Forelimb muscle (tissue), 1 donor: ENCODE data around the gene KCNMA1. TPM values are rescaled to one million over a fixed set of nuclear protein-coding genes. Genes with fewer than 3 reads are reported as not detected.
"Not testable (repeated sequence)": the region's sequence is repeated elsewhere in the genome, so short reads cannot be mapped to it uniquely, and the experiment has no call there.

Experiments used
- DNase-seq: peaks from one replicate; pipeline ENCODE4 v3.0.0-alpha.2; 2013; ENCODE audit warnings: low read depth
- polyA plus RNA-seq: library from polyadenylated mRNA; unstranded; fragments of 120-200 nt; gene quantifications from one replicate; pipeline ENCODE4 v1.2.1, GENCODE V29; 2013; ENCODE audit not compliant: insufficient read length

Gene KCNMA1
- polyA plus RNA-seq, 1 donor = 15.1 TPM

- no peak for DNase-seq
These were observed 265.5 kb downstream of the KCNMA1 start for GRCh38 chr10:77371848-77372799.

- DNase-seq = no peak
These were observed 266.2 kb downstream of the KCNMA1 start for GRCh38 chr10:77371421-77371820.

GRCh38 chr10:77368006-77368405 is 269.6 kb downstream of the KCNMA1 start:
- no peak for DNase-seq

GRCh38 chr10:77363210-77363609 is 274.4 kb downstream of the KCNMA1 start:
- DNase-seq = no peak

- DNase-seq = no peak
These were observed 275.8 kb downstream of the KCNMA1 start for GRCh38 chr10:77361831-77362230.

GRCh38 chr10:77361426-77361825 is 276.2 kb downstream of the KCNMA1 start:
- DNase-seq = no peak

GRCh38 chr10:77360835-77361234 is 276.8 kb downstream of the KCNMA1 start:
- DNase-seq = no peak

GRCh38 chr10:77359950-77360520 is 277.6 kb downstream of the KCNMA1 start:
- no peak for DNase-seq

GRCh38 chr10:77359287-77359691 is 278.3 kb downstream of the KCNMA1 start:
- no peak for DNase-seq

- DNase-seq = no peak
These were observed 279.0 kb downstream of the KCNMA1 start for GRCh38 chr10:77358656-77359055.

- no peak for DNase-seq
These were observed 279.8 kb downstream of the KCNMA1 start for GRCh38 chr10:77357611-77358310.

GRCh38 chr10:77357185-77357584 is 280.4 kb downstream of the KCNMA1 start:
- DNase-seq = no peak

GRCh38 chr10:77355844-77356243 is 281.8 kb downstream of the KCNMA1 start:
- no peak for DNase-seq

GRCh38 chr10:77351386-77351785 is 286.2 kb downstream of the KCNMA1 start:
- no peak for DNase-seq

- no peak for DNase-seq
These were observed 286.9 kb downstream of the KCNMA1 start for GRCh38 chr10:77350711-77351119.

- no peak for DNase-seq
These were observed 287.5 kb downstream of the KCNMA1 start for GRCh38 chr10:77350134-77350533.

- DNase-seq = no peak
These were observed 288.4 kb downstream of the KCNMA1 start for GRCh38 chr10:77349226-77349625.

GRCh38 chr10:77348751-77349150 is 288.9 kb downstream of the KCNMA1 start:
- no peak for DNase-seq

- DNase-seq = no peak
These were observed 289.5 kb downstream of the KCNMA1 start for GRCh38 chr10:77348082-77348481.

GRCh38 chr10:77347052-77347451 is 290.6 kb downstream of the KCNMA1 start:
- no peak for DNase-seq

- no peak for DNase-seq
These were observed 296.6 kb downstream of the KCNMA1 start for GRCh38 chr10:77341055-77341454.

- not testable (repeated sequence) for DNase-seq
These were observed 297.7 kb downstream of the KCNMA1 start for GRCh38 chr10:77339872-77340271.
